HG03175 (cell line): ENCODE results near the gene MADD.

Source experiments
- ATAC-seq: cut with Tn5 transposase; IDR thresholded peaks from one replicate; pipeline ENCODE4 v1.9.1; 2021; ENCODE audit warnings: mild to moderate bottlenecking, moderate library complexity; ENCODE audit not compliant: unreplicated experiment

MADD gene

DNA sequence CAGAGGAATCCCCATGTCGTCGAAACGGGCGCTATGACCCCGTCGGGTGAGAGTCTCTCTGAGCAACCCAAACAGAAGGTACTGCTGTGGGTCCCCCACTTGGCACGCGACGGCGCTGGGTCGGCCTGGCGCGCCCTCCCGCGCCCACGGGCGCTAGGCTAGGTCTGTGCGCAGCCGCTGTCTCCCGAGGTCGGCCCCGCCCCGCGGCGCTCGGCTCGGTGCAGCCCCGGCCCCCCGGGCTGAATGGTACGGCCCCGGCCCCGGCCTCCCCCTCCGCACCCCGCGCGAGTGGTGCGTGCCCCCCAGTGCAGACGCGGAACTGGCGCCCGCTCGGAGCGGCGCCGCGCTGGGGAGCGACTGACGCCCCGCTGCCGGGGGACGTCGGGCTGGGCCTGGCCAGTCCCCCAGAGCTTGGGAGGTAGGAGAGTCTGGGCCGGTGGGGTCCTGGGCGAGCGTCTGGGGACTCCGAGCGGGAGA is at the start of gene MADD:
Gene MADD, plus strand, starts transcription at position 305 of the 477 bp plus-strand sequence.
- ATAC-seq: peak; percentile 80

DNA sequence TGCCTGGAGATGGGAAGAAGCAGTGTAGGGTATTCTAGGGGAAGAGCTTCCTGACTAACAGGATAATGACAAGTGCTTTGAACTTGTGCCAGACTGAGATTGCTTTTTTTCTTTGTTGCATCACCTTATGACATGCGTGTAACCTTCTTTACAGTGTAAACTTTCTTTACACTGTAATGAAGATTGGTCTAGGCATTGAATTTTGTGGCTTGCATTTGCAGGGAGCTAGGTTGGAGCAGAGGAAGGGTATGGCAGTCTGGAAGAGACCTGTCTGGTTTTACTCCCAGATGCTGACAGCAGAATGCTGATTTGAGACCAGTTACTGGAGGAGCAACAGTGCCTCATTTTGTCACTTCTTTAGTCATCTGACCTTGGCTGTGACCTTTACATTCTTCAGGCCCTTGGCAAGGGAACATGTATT is 49.5 kb upstream of the MADD start:
- ATAC-seq: no peak

DNA sequence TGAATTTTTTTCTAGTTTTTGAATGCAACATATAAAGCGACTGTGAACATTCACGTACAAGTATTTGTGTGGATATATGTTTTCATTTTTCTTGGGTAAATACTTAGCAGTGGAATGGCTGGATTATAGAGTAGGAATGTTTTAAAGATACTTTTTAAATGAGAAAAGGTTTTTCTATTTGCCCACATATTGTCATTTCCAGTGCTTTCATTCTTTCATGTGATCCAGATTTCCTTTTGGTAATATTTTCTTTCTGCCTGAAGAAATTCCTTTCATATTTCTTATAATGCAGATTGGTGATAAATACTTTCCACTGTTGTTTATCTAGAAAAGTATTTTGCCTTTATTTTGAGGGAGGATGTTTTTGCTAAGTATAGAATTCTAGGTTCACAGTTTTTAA is 47.2 kb upstream of the MADD start:
- ATAC-seq: no peak

DNA sequence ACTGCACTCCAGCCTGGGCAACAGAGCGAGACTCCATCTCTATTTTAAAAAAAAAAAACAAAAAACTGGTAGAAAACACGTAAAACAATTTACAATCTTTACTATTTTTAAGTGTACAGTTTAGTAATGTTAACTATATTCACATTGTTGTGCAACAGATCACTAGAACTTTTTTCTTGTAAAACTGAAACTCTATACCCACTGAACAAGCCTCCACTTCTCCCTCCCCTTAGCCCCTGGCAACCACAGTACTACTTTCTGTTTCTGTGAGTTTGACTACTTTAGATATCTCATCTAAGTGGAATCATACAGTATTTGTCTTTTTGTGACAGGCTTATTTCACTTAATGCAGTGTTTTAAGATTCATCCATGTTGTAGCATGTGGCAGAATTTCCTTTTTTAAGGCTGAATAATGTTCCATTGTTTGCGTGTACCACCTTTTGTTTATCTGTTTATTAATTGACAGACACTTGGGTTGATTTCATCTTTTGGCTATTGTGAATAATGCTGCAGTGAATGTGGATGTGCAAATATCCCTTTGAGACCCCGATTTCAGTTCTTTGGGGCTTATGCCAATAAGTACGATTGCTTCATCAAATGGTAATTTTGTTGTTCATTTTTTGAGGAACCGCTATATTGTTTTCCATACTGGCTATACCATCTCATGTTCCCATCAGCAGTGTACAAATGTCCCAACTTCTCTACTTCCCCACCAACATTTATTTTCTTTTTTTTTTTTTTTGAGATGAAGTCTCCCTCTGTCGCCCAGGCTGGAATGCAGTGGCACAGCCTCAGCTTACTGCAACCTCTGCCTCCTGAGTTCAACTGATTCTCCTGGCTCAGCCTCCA is 44.2 kb upstream of the MADD start:
- ATAC-seq: peak; percentile 82

DNA sequence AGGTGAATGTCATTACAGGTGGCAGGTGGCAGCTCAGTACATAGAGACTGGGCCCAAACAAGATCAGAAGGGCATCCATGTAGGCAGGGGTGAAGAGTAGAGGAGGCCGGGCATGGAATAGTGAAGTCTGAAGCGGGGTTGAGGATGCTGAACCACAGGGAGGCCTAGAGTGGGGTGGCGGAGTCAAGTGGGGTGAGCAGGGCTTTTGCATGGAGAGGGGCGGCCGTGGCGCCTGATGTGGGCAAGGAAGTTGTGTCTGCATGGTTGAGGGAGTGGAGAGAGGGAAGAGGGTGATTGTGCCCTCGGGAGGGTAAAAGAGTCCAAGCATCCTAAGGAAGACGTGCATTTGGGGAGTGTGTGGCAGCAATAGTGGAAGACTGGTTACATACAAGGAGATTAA is 40.8 kb upstream of the MADD start:
- no peak for ATAC-seq

DNA sequence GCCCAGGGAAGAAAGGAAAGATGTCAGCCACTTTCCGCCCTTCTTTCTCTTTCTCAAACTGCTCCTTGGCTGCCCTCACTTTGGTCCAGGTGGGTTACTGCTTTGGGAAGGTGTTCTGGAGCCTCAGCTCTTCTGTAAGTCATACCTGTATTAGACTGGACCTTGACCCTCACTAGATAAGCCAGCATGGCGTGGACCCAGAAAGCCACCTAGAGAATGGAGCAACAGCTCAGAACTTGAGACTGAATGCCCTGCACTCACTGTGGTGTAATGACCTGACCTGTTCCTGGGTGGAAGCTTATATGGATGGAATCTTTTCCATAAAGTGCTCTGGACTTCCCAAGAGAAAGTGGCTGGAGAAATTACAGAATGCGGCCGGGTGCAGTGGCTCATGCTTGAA is 36.9 kb upstream of the MADD start:
- ATAC-seq: no peak

DNA sequence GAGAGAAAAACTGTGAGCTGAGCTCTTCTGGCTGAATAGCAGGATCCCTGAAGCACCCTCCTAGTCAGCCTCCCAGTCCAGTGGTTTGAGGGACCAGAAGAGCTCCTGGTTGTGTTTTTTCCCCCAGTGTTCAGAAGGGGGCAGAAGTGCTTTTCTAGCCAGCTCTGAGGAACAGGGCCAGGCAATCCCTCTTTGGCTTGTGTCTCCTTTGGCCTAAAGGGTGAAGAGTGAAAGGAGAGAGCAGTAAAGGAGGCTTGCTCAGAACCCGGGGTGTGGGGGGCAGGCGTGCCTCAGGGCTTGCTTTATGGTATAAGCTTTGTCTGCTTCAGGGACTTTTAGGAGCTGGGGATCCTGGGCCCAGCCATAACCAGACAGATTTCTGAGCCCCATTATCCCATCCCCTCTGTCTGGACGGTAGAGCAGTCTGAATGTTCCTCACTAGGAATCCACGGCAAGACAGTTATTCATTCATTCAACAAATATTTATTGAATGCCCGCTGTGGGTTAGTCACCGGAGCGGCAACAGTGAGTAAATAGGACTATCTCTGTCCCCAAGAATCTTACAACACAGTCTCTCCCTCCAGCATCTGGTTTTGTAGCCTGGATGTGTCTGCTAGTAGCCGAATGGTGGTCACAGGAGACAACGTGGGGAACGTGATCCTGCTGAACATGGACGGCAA is 35.8 kb upstream of the MADD start:
- ATAC-seq: no peak

DNA sequence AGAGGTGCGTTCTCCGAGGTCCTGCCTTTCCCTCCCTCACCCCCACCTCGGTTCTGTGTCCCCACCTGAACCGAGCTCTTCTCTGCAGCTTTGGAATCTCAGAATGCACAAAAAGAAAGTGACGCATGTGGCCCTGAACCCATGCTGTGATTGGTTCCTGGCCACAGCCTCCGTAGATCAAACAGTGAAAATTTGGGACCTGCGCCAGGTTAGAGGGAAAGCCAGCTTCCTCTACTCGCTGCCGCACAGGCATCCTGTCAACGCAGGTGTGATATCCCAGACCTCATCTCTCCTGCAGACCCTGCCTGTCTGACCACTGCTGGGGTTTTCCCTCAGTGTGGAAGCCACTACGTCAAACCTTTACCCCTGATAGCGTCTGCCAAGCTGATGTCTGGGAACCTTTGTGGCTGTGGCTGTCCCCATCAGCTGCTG is 35.2 kb upstream of the MADD start:
- no peak for ATAC-seq

DNA sequence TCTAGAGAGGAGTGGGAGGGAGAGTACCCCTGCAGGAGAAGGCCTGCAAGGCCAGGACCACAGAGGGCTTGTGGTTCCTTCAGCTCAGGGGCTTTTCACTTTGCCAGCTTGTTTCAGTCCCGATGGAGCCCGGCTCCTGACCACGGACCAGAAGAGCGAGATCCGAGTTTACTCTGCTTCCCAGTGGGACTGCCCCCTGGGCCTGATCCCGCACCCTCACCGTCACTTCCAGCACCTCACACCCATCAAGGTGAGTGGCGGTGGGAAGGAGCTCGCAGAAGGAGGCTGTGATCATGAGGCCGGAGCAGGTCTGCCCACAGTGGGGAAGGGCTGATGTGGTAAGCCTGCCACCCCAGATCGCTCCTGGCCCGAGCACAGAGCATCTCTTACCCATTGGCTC is 34.8 kb upstream of the MADD start:
- ATAC-seq: no peak

DNA sequence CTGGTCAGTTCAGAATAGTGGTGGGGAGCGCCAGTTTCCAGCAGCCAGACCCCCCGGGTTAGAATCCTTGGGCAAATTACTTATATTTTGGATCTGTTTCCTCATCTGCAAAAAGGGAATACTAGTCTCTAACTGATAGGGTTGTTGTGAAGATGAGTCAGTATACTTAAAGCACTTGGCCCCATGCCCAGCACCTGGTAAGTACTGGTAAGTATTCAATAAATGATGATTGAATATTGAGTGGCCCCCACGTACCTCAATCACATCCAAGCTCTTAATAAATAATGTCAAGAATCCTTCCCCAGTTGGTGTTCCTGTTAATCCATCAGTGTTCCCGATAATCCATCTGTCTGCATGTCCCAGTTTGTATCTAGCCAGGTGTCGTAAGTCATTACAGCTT is 33.5 kb upstream of the MADD start:
- ATAC-seq: no peak

DNA sequence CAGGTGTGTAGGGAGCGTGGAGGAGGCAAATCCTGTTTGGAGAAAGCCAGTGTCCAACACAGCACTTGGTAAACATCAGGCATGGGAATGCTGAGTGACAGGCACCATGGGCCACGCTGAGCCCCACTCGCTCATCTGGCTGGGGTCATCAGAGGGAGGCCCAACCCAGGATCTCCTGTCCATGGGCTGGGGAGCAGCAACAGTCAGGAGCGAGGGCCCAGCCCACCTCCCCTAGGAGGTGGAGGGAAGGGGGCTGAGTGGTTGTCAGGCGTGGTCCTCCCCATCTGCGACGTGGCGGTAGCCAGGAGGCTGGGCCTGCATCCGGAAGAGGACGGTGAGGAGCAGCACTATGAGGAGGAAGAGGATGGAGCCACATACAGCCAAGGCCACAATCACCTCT is 30.1 kb upstream of the MADD start:
- no peak for ATAC-seq

DNA sequence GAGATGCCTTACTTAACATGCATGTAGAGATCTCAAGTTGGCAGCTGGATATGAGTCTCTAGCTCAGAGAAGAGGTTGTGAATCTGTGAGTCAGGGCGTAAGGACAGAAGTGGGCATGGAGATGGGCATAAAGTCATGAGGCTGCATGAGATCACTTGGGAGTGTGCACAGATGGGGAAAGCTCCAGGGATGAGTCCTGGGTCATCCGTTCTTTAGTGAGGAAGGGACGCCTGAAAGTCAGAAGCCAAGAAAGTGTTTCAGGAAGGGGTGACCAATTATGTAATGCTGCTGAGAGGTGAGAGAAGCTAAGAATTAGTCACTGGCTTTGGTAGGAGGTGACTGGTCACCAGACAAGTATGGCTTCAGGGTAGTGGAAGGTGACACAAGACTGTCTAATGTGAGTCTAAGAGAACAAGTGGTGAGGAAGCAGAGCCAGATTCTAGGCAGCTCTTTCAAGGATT is 28.1 kb upstream of the MADD start:
- ATAC-seq: no peak

DNA sequence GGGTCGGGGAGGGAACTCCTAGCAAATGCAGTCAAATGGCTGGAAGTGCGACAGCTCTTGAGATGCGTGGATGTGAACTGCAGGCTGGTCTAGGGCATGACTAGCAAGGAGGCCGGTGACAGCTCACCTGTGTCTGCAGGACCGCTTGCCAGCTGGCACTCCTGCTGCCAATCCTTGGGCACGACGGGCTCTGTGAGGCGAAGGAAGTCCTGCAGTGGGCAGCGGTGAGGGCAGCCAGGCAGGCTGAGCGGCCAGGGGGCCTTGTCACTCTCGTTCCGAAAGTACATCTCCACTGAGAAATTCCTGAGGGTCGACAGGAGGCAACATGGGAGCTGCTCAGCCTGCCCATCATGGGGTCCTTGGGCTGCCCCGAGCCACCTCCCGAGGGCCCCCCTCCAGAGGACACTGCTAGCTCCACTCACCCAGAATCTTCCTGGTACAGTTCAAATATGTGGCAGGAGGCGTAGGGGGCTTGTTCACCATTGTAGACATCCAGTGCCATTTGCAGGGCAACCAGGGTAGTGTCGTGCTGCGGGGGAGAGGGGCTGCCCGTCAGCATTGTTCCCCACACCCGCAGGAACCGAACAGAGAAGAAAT is 27.2 kb upstream of the MADD start:
- no peak for ATAC-seq

DNA sequence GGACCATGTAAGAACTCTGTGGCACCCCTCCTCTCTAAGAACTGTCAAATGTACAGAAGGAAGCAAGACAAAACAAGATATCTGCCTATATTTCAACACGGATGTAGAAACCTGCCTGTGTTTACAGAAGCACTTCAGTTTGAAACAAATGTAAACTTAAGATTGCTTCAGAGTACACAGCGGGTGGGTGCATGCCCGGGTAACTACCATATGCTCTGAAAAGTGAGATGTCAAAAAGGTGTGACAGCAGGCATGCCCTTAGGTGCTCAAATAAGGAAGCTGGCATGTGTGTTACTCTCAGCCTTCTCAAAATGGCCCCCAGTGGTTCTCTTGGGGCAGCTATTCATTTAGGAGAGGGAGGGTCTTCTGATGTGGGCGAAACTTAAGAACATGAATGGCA is 26.5 kb upstream of the MADD start:
- ATAC-seq: no peak

DNA sequence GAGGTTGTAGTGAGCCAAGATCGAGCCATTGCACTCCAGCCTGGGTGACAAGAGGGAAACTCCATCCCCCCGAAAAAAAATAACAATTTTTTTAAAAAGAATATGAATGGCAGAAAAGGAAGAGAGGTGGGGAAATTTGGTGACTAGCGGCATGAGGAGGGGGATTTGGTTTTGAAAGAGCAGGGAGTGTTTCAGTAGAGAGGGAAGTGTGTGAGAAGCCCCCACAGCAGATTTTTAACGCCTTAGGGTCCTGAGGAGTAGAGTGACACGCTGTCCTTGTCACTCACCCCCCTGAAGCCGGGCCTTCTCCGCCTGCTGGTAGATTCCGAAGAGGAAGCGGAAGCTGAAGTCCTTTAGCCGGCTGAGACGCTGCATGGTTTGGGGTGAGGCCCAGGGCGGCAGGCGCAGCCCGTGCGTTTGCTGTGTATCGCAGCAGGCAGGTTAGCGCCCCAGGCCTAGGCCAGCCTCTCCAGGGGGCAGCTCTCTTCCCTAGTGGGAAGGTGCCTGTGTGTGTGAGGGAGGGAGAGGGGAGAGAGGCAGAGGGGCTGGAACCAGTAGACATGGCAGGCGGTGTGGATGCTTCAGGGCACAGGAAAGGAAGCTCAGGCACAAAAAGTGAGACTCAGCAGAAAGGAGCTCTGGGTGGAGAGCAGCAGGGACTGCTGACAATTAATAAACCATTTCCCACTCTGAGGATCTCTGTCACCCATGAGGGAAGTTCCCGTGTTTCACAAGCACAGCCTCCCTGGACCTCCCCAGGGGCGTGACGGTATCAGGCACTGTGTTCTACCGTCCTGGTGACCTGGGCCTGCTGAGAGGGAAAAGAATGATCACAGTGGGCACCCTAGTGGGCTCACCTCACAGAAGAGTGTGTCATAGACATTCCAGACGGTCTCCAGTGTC is 25.2 kb upstream of the MADD start:
- ATAC-seq: no peak

DNA sequence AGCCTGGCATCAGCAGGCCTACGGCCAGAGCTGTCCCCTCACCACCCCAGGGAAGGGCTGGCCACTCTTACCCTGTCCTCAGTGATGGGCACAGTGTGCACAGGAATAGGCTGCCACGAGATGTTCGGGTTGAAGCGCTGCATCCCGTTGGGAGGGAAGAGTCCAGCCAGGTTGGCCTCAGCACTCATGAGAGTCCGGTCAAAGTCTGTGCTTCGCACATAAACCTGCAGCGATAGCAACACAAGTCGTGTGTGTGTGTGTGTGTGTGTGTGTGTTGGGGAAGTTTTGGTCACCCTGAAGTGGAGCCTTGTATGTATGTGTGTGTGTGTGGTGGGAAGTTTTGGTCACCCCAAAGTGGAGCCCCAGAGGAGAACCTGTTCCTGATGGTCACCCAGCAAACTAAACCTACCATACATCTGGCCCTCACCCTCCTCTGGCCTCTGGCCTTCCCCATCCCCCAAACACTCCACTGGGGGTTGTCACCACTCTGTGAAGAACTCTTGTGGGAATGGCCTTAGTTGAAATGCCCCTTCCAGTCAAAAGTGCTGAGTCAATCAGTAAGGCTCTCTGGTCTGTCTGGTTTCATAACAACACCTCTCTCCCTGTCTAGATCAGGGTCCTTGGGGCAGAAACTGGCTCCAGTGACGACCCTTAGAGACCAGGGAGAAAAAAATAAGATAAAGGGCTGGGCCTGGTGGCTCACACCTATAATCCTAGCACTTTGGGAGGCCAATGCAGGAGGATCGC is 24.1 kb upstream of the MADD start:
- no peak for ATAC-seq

DNA sequence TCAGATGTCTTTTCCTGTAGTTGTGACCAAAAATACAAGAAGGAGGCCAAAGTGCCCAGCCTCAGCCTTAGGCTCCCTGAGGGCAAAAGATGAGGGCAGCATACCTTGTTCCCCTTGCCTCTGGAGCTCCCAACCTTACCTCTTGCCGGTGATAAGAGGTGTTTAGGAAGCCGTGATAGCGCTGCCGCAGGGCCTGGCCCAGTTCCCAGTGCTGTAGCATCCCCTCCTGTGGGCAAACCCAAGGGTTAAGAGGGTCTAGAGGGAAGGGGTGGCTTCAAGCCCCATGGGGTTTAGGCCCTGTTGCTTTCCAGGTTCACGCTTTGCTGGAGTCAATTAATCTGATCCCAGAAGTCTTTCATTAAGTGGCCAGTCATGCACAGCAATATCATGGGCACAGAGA is 22.4 kb upstream of the MADD start:
- no peak for ATAC-seq

DNA sequence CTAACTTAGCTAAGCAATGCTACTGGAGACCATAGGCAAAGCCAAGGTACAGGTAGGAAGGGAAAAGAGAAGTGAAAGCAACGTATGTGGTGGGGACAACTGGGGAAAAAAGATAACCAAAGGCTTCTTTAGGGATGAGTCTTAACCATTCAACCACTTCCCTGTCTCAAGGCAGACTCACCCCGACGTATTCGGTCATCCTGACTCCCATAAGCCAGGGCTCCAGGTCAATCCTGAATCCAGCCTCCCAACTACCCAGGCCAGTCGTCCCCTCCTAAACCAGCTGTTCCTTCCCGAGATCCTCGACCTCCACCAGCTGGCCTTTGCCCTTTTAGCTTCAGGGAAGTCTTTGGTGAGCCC is 21.6 kb upstream of the MADD start:
- ATAC-seq: peak; percentile 32

DNA sequence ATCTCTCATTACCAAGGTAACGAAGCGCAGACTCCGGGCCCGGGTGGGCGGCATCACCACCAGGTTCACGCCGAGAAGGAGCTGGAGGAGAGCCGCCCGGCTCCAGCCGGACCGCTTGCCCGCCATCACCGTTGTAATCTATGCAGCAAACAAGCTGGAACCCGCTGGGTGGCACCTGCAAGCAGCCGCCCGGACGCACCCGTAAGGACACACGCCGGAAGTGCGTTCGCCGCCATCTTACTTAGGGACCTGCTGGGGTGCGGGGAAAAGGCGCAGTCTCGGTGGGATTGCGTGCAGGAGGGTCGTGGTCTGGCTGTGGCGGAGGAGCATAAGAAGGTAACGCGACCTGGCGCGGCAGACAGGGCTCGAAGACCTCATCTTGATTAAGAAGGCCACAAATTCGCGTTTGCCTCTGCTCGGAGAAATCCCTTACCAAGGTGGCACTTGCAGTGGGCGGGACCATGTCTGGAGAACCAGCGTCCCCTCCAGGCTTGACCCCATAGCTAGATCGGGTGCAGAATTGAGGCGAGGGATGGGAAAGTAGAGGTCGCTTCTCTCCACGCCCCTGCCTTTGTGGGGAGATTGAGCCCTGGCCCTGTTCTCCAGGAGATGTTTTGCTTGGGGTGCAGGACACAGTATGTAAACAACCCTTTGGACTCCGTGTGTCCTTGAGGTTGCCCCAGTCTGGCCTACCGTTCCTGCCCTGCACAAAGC is 21.1 kb upstream of the MADD start, which contains the start of gene ACP2:
Gene ACP2, minus strand, starts transcription at position 151 of the 714 bp plus-strand sequence. Its CDS starts 25 bp downstream, at position 126.
- ATAC-seq: peak; percentile 94
